Panc1 (cell line): ENCODE data around the gene HMGN2. TPM values are rescaled to one million over a fixed set of nuclear protein-coding genes. Genes with fewer than 3 reads are reported as not detected.

Experiments
- ATAC-seq: fragments of 200-7000 bp; cut with Tn5 transposase; 2 replicates; pipeline ENCODE4 v1.9.1; 2020; ENCODE audit warnings: mild to moderate bottlenecking, moderate library complexity
- BruUV-seq: library from RNA; stranded (reverse); fragments of 400-500 nt; replicated peaks from 2 replicates; lab custom pipeline; 2021; lab: Mats Ljungman, UMichigan
- CTCF ChIA-PET: fragments of 300-600 bp; sonication (Branson Sonifier 250); formaldehyde crosslinking; loops from one replicate; lab custom pipeline; 2022; ENCODE audit warnings: antibody characterized with exemption; lab: Charles Lee
- POLR2A ChIA-PET: fragments of 300-600 bp; sonication (Branson Sonifier 250); formaldehyde crosslinking; loops from one replicate; lab custom pipeline; 2022; ENCODE audit warnings: antibody characterized with exemption; lab: Charles Lee
- DNase-seq: peaks from one replicate; pipeline ENCODE4 v3.0.0-alpha.2; 2010; ENCODE audit warnings: low read depth, low spot score
- H3K27ac ChIP-seq: 2 replicates; pipeline ENCODE4 v1.5.1; 2011; ENCODE audit warnings: mild to moderate bottlenecking, low read length, inconsistent platforms
- H3K27me3 ChIP-seq: fragments of 200-500 bp; sonication (Bioruptor generic); 2 replicates; pipeline ENCODE4 v1.6.0; 2014; ENCODE audit warnings: low read length, inconsistent platforms; ENCODE audit not compliant: control insufficient read depth, insufficient read depth
- H3K36me3 ChIP-seq: fragments of 200-500 bp; sonication (Bioruptor generic); 2 replicates; pipeline ENCODE4 v1.5.1; 2014; ENCODE audit warnings: inconsistent platforms, mild to moderate bottlenecking, low read length, moderate library complexity; ENCODE audit not compliant: control insufficient read depth, insufficient read depth
- H3K4me1 ChIP-seq: 2 replicates; pipeline ENCODE4 v1.5.1; 2011; ENCODE audit warnings: inconsistent platforms, mild to moderate bottlenecking, low read length, moderate library complexity; ENCODE audit not compliant: control insufficient read depth, insufficient read depth
- H3K4me3 ChIP-seq, 2 experiments: 2 replicates each; pipeline ENCODE4 v1.5.1; 2011 to 2012; ENCODE audit warnings: low read depth in 2 of 2, low read length in 2 of 2, mild to moderate bottlenecking in 2 of 2, inconsistent platforms in 1 of 2, moderate library complexity in 1 of 2
- H3K9me3 ChIP-seq: fragments of 200-500 bp; sonication (Bioruptor generic); 2 replicates; pipeline ENCODE4 v1.5.1; 2014; ENCODE audit warnings: low read depth, mild to moderate bottlenecking, inconsistent platforms, low read length, moderate library complexity; ENCODE audit not compliant: control insufficient read depth, insufficient read depth
- POLR2AphosphoS5 ChIP-seq: IDR thresholded peaks from 2 replicates; pipeline ENCODE4 v1.6.1; 2012; ENCODE audit warnings: mild to moderate bottlenecking, low read depth, low read length, moderate library complexity
- SIN3A ChIP-seq: IDR thresholded peaks from 2 replicates; pipeline ENCODE4 v1.6.1; 2012; ENCODE audit warnings: low read depth, mild to moderate bottlenecking, low read length, moderate library complexity, borderline replicate concordance; ENCODE audit not compliant: insufficient read depth
- TCF7L2 ChIP-seq: IDR thresholded peaks from 2 replicates; pipeline ENCODE4 v1.6.1; 2011; ENCODE audit warnings: mild to moderate bottlenecking, low read depth, low read length, inconsistent platforms
- in situ Hi-C: cut with HindIII; loops from 2 replicates; pipeline ENCODE4 v1.10.0; 2016; ENCODE audit warnings: low sequenced_read_pairs, low pct_unique_long_range_greater_than_20kb
- intact Hi-C: fragments of 100-400 bp; cut with micrococcal nuclease; formaldehyde crosslinking; loops from one replicate; pipeline ENCODE4 v1.10.0; 2022; ENCODE audit not compliant: unreplicated experiment
- total RNA-seq: library from RNA; stranded (reverse); gene quantifications from one replicate; pipeline ENCODE4 v1.2.1, GENCODE V29; 2021; ENCODE audit not compliant: unreplicated experiment
- TF ChIP-seq, protein P1 (sequence below), 2 experiments: IDR thresholded peaks; 2 replicates each; pipeline ENCODE4 v1.6.1; 2011 to 2012; ENCODE audit warnings: low read depth in 2 of 2, control low read depth in 1 of 2, low read length in 1 of 2, mild to moderate bottlenecking in 1 of 2, moderate library complexity in 1 of 2; ENCODE audit not compliant: insufficient read depth in 1 of 2
- TF ChIP-seq, protein P2 (sequence below): fragments of 450-650 bp; IDR thresholded peaks from 2 replicates; pipeline ENCODE4 v1.5.1; 2017; ENCODE audit warnings: mild to moderate bottlenecking

HMGN2 gene
- total RNA-seq, 1 experiment from 2014 or later = 496 TPM

DNA sequence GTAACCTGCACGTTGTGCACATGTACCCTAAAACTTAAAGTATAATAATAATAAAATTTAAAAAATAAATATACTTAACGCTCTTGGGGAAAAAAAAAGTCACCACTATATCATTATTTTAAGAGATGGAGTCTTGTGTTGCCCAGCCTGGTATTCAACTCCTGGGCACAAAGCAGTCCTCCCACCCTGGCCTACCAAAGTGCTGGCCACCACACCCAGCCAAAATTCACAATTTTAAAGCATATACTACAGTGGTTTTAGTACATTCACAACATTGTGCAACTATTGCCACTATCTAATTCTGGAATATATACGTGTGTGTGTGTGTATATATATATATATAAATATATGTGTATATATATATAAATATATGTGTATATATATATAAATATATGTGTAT is 5.9 kb downstream of the HMGN2 start:
- in situ Hi-C loops (no loop called here), intact Hi-C loops (loop anchor here (10.0 kb wide), 1 partner anchor 57 kb away; no protein-coding TSS in a partner anchor)
- Histone ChIP-seq H3K36me3 (peaks cover 35% of the 10 kb centered on the region), H3K4me1 (peaks cover 14% of the 10 kb centered on the region), H3K27me3 (no peaks in the 10 kb centered on the region), H3K4me3 (no peak overlapping the region), H3K27ac (no peak overlapping the region), H3K9me3 (no peaks in the 10 kb centered on the region)
- ChIA-PET CTCF (no interaction called here), POLR2A (interaction anchor here (0.6 kb wide), 1 partner anchor 249 kb away, joined by 9 read pairs; no protein-coding TSS in a partner anchor)
- BruUV-seq = no TSS peak
- no peak for ATAC-seq
- TF ChIP-seq, protein P1, sequence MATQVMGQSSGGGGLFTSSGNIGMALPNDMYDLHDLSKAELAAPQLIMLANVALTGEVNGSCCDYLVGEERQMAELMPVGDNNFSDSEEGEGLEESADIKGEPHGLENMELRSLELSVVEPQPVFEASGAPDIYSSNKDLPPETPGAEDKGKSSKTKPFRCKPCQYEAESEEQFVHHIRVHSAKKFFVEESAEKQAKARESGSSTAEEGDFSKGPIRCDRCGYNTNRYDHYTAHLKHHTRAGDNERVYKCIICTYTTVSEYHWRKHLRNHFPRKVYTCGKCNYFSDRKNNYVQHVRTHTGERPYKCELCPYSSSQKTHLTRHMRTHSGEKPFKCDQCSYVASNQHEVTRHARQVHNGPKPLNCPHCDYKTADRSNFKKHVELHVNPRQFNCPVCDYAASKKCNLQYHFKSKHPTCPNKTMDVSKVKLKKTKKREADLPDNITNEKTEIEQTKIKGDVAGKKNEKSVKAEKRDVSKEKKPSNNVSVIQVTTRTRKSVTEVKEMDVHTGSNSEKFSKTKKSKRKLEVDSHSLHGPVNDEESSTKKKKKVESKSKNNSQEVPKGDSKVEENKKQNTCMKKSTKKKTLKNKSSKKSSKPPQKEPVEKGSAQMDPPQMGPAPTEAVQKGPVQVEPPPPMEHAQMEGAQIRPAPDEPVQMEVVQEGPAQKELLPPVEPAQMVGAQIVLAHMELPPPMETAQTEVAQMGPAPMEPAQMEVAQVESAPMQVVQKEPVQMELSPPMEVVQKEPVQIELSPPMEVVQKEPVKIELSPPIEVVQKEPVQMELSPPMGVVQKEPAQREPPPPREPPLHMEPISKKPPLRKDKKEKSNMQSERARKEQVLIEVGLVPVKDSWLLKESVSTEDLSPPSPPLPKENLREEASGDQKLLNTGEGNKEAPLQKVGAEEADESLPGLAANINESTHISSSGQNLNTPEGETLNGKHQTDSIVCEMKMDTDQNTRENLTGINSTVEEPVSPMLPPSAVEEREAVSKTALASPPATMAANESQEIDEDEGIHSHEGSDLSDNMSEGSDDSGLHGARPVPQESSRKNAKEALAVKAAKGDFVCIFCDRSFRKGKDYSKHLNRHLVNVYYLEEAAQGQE (IDR thresholded peaks at IDR 0.05; ENCODE audit: insufficient read depth in 1 of 2, low read depth in 2 of 2, low read length in 1 of 2) = no peak
- no peak for TF ChIP-seq TCF7L2
- TF ChIP-seq POLR2AphosphoS5 = peak; percentile 63
- no peak for TF ChIP-seq SIN3A
- TF ChIP-seq, protein P2, sequence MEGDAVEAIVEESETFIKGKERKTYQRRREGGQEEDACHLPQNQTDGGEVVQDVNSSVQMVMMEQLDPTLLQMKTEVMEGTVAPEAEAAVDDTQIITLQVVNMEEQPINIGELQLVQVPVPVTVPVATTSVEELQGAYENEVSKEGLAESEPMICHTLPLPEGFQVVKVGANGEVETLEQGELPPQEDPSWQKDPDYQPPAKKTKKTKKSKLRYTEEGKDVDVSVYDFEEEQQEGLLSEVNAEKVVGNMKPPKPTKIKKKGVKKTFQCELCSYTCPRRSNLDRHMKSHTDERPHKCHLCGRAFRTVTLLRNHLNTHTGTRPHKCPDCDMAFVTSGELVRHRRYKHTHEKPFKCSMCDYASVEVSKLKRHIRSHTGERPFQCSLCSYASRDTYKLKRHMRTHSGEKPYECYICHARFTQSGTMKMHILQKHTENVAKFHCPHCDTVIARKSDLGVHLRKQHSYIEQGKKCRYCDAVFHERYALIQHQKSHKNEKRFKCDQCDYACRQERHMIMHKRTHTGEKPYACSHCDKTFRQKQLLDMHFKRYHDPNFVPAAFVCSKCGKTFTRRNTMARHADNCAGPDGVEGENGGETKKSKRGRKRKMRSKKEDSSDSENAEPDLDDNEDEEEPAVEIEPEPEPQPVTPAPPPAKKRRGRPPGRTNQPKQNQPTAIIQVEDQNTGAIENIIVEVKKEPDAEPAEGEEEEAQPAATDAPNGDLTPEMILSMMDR = no peak
- DNase-seq = no peak

DNA sequence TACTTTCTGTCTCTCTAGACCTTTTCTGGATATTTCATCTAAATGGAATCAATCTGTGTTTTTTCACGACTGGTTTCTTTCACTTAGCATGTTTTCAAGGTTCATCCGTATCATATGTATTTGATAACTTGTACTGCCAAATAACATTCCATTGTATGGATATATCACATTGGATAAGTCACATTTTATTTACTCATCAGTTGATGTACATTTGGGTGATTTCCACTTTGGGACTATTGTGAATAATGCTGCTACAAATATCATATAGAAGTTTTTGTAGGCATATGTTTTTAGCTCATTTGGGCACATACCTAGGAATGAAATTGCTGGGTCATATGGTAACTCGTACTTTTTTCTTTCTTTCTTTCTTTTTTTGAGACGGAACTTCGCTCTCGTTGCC is 6.7 kb downstream of the HMGN2 start:
- ATAC-seq (no peak), DNase-seq (no peak)
- H3K27me3 ChIP-seq = no peaks in the 10 kb centered on the region
- in situ Hi-C loops (no loop called here), intact Hi-C loops (loop anchor here (10.0 kb wide), 1 partner anchor 56 kb away; no protein-coding TSS in a partner anchor)
- ChIA-PET CTCF (no interaction called here), POLR2A (interaction anchor here (0.6 kb wide), 1 partner anchor 248 kb away, joined by 9 read pairs; no protein-coding TSS in a partner anchor)
- TF ChIP-seq POLR2AphosphoS5 (peak; percentile 60; the same call in 1 of the 2 replicates), TCF7L2 (no peak), SIN3A (no peak)
- TF ChIP-seq, protein P1 (IDR thresholded peaks at IDR 0.05; ENCODE audit: insufficient read depth in 1 of 2, low read depth in 2 of 2, low read length in 1 of 2) = no peak
- H3K27ac ChIP-seq = no peak overlapping the region
- H3K4me3 ChIP-seq = no peak overlapping the region
- no TSS peak for BruUV-seq
- H3K9me3 ChIP-seq = no peaks in the 10 kb centered on the region
- peaks cover 8% of the 10 kb centered on the region for H3K4me1 ChIP-seq
- peaks cover 27% of the 10 kb centered on the region for H3K36me3 ChIP-seq
